ENCODE results near the gene ABLIM2. TPM values are rescaled to one million over a fixed set of nuclear protein-coding genes. Genes with fewer than 3 reads are reported as not detected.

ABLIM2 gene
- total RNA-seq, 1 experiment from 2014 or later = 1.0 TPM

- H4K8ac ChIP-seq (replicated peaks; ENCODE audit: insufficient read length, low read depth, low read length) = no peak overlapping the region
These were observed 5.0 kb upstream of the ABLIM2 start for GRCh38 chr4:8163436-8164193.

More at GRCh38 chr4:8163436-8164193, 5.0 kb upstream of the ABLIM2 start:
- no peak overlapping the region for H4K91ac ChIP-seq (ENCODE audit: insufficient read length, low read depth, low read length)
- H3K9me3 ChIP-seq (ENCODE audit: control insufficient read depth, low read depth, low read length) = peaks cover 5% of the 10 kb centered on the region
- no CpG with 5 or more reads among the region's 19 CpGs for WGBS (ENCODE audit: extremely low coverage, insufficient read length, low lambda C conversion rate)
- H4K5ac ChIP-seq (ENCODE audit: insufficient read length, low read depth, low read length) = no peak overlapping the region
- H2BK15ac ChIP-seq (ENCODE audit: low read depth, low read length) = no peak overlapping the region
- H3K79me2 ChIP-seq (ENCODE audit: insufficient read depth, low read length) = no peaks in the 10 kb centered on the region
- H3K27ac Mint-ChIP-seq = no peak overlapping the region
- H3K56ac ChIP-seq (ENCODE audit: insufficient read length, low read depth, low read length) = no peak overlapping the region
- H3K27ac ChIP-seq (ENCODE audit: insufficient read length, low read depth, low read length) = no peak overlapping the region
- no peak overlapping the region for H2AK5ac ChIP-seq (ENCODE audit: insufficient read length, low read length)
- H2AFZ ChIP-seq (ENCODE audit: low read length) = no peak overlapping the region
- peaks cover 7 to 9% of the 10 kb centered on the region in 2 experiments for H3K4me1 Mint-ChIP-seq
- no peak for DNase-seq
- H2BK120ac ChIP-seq (ENCODE audit: low read depth, low read length, poor library complexity, severe bottlenecking) = no peak overlapping the region
- no peak overlapping the region for H3K14ac ChIP-seq (ENCODE audit: insufficient read depth, low read length)
- H2BK12ac ChIP-seq (ENCODE audit: insufficient read length, low read depth, low read length) = no peak overlapping the region
- H3T11ph ChIP-seq (ENCODE audit: low read length) = no peak overlapping the region
- H2BK20ac ChIP-seq (ENCODE audit: low read depth, low read length, poor library complexity, severe bottlenecking) = no peak overlapping the region
- H3K23me2 ChIP-seq (ENCODE audit: insufficient read length, low read depth, low read length, poor library complexity, severe bottlenecking) = peaks cover 3% of the 10 kb centered on the region
- no peak overlapping the region for H3K23ac ChIP-seq (ENCODE audit: insufficient read length, low read depth, low read length)
- H3K4me2 ChIP-seq (ENCODE audit: insufficient read depth, insufficient read length, low read length) = no peak overlapping the region
- H3K9me3 Mint-ChIP-seq = peaks cover 10 to 12% of the 10 kb centered on the region in 2 experiments
- no peak overlapping the region for H3K9ac ChIP-seq (ENCODE audit: extremely low read depth, insufficient read length, low read length)
- peaks cover 0 to 4% (median 4%) of the 10 kb centered on the region in 3 experiments; a peak in 2 of 7 replicates for H3K36me3 Mint-ChIP-seq (ENCODE audit: insufficient read depth in 1 of 3, low read depth in 3 of 3)
- no peaks in the 10 kb centered on the region for H3K79me1 ChIP-seq (ENCODE audit: insufficient read depth, low read depth, low read length, poor library complexity, severe bottlenecking)
- no peak overlapping the region for H3K4ac ChIP-seq (ENCODE audit: low read depth, low read length)
- TF ChIP-seq, protein P1, sequence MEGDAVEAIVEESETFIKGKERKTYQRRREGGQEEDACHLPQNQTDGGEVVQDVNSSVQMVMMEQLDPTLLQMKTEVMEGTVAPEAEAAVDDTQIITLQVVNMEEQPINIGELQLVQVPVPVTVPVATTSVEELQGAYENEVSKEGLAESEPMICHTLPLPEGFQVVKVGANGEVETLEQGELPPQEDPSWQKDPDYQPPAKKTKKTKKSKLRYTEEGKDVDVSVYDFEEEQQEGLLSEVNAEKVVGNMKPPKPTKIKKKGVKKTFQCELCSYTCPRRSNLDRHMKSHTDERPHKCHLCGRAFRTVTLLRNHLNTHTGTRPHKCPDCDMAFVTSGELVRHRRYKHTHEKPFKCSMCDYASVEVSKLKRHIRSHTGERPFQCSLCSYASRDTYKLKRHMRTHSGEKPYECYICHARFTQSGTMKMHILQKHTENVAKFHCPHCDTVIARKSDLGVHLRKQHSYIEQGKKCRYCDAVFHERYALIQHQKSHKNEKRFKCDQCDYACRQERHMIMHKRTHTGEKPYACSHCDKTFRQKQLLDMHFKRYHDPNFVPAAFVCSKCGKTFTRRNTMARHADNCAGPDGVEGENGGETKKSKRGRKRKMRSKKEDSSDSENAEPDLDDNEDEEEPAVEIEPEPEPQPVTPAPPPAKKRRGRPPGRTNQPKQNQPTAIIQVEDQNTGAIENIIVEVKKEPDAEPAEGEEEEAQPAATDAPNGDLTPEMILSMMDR (conservative IDR thresholded peaks at IDR 0.05) = no peak
- H4K20me1 ChIP-seq (ENCODE audit: control insufficient read depth, insufficient read depth, insufficient read length) = no peaks in the 10 kb centered on the region
- no peak overlapping the region for H2BK5ac ChIP-seq (ENCODE audit: insufficient read length, low read length)
- H3K18ac ChIP-seq (ENCODE audit: insufficient read length, low read depth, low read length) = no peak overlapping the region
- H3K27me3 ChIP-seq (ENCODE audit: insufficient read depth, low read length) = no peaks in the 10 kb centered on the region
- no peak overlapping the region for H3K4me3 Mint-ChIP-seq
- H3K27me3 Mint-ChIP-seq (ENCODE audit: low read depth) = peaks cover 44% of the 10 kb centered on the region
- no peaks in the 10 kb centered on the region for H3K4me1 ChIP-seq (ENCODE audit: insufficient read depth, low read length)
